Neuron (in vitro differentiated cells): ENCODE results near the gene BLVRA.

ENCODE experiments used
- H2AFZ ChIP-seq: one replicate; pipeline ENCODE4 v1.6.1; 2013; ENCODE audit warnings: low read depth, mild to moderate bottlenecking, inconsistent platforms, low read length, moderate library complexity
- H3K27me3 ChIP-seq: one replicate; pipeline ENCODE4 v1.6.1; 2013; ENCODE audit warnings: low read length; ENCODE audit not compliant: insufficient read depth
- H3K36me3 ChIP-seq: one replicate; pipeline ENCODE4 v1.6.1; 2013; ENCODE audit warnings: low read length; ENCODE audit not compliant: insufficient read depth
- H3K4me1 ChIP-seq: one replicate; pipeline ENCODE4 v1.6.1; 2013; ENCODE audit warnings: low read length; ENCODE audit not compliant: insufficient read depth
- H3K4me3 ChIP-seq: 2 replicates; pipeline ENCODE4 v1.5.1; 2013; ENCODE audit warnings: mild to moderate bottlenecking, low read length, moderate library complexity
- H3K9me3 ChIP-seq: one replicate; pipeline ENCODE4 v1.6.1; 2013; ENCODE audit warnings: low read length

BLVRA gene

DNA sequence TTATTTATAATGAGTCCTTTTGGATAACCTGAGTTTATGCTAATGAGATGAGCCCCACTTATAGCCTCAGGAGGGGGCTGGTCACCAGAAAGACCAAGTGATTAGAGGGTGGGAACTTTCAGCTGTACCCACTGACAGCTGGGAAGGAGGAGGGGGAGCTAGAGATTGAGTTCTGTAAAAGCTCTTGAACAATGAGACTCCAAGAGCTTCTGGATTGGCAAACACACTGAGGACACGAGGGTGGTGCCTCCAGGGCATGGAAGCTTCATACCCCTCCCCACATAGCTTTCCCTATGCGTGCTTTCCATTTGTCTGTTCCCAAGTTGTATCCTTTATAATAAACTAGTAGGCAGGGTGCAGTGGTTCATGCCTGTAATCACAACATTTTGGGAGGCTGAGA is 90.6 kb downstream of the BLVRA start:
- Histone ChIP-seq H2AFZ (no peak overlapping the region), H3K36me3 (no peaks in the 10 kb centered on the region), H3K4me1 (no peaks in the 10 kb centered on the region), H3K27me3 (no peaks in the 10 kb centered on the region), H3K9me3 (no peaks in the 10 kb centered on the region), H3K4me3 (no peak overlapping the region)

DNA sequence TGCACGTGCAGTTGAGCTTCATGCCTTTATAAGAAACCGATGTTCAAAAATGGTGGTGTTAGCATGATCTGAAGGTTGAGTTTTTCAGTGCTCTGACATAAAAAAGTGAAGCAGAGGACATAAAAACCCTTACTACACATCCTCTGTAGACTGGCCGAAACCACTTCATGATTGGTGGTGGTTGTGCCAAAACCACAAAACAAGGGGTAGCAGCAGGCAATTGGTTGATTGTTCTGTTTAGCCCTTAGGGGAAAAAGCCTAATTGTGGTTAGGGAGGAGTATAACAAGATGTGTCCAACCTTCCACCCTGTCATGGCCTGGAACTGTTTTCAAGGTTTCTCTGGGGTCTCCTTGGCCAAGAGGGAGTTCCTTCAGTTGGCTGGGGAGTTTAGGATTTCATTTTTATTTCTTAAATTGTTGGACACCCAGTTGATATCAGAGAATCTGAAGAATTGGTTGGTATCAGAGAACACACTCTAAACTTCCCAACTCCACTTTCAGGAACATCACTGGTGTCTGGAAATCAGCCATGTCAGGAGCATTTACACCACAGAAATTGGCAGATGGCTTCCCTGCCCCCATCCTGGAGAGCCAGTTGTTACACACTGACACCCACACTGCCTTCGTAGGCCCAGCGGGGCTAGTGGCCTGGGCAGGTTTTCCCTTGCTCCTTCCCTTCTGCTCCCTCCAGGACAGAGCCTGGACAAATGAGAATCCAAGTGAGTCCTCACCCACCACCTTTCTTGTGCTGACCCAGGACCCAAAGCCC is 92.1 kb downstream of the BLVRA start:
- no peaks in the 10 kb centered on the region for H3K9me3 ChIP-seq
- no peaks in the 10 kb centered on the region for H3K27me3 ChIP-seq
- H3K36me3 ChIP-seq = no peaks in the 10 kb centered on the region
- no peak overlapping the region for H2AFZ ChIP-seq
- no peaks in the 10 kb centered on the region for H3K4me1 ChIP-seq
- H3K4me3 ChIP-seq = no peak overlapping the region

DNA sequence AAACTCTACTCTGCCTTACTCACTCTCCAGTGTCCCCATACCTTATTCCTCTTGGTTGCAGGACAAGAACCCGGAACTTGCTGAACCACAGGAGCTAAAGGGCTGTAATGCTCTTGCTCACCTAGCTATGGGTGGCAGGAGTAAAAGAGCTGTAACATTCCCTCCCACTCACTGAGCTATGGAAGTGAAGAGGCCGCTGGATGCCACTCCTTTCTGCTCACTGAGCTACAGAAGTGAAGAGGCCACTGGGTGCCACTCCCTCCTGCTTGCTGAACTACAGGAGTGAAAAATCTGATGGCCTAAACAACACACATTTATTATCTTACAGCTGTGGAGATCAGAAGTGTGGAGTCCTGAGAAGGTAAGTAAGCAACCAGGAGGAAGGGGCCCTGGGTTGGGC is 93.3 kb downstream of the BLVRA start:
- no peaks in the 10 kb centered on the region for H3K4me1 ChIP-seq
- no peak overlapping the region for H2AFZ ChIP-seq
- no peaks in the 10 kb centered on the region for H3K9me3 ChIP-seq
- H3K27me3 ChIP-seq = no peaks in the 10 kb centered on the region
- no peaks in the 10 kb centered on the region for H3K36me3 ChIP-seq
- H3K4me3 ChIP-seq = no peak overlapping the region

DNA sequence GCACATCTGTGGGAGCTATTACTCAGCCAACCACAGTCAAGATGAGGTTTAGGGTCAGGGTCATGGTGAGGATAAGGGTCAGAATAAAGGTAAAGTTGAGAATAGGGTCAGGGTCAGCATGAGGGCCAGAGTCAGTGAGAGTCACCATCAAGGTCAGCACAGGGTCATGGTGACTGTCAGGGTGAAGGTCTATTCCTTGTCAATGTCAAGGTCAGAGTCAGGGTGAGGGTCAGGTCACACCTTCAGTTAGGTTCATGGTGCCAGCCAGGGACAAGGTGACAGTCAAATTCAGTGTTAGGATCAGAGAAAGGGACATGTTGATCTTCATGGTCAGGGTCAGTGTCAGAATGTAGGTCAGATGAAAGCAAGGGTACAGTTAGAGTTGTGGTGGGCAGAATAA is 96.7 kb downstream of the BLVRA start:
- no peaks in the 10 kb centered on the region for H3K4me1 ChIP-seq
- H3K9me3 ChIP-seq = peaks cover 2% of the 10 kb centered on the region
- H3K36me3 ChIP-seq = no peaks in the 10 kb centered on the region
- H3K27me3 ChIP-seq = no peaks in the 10 kb centered on the region
- no peak overlapping the region for H3K4me3 ChIP-seq
- no peak overlapping the region for H2AFZ ChIP-seq

DNA sequence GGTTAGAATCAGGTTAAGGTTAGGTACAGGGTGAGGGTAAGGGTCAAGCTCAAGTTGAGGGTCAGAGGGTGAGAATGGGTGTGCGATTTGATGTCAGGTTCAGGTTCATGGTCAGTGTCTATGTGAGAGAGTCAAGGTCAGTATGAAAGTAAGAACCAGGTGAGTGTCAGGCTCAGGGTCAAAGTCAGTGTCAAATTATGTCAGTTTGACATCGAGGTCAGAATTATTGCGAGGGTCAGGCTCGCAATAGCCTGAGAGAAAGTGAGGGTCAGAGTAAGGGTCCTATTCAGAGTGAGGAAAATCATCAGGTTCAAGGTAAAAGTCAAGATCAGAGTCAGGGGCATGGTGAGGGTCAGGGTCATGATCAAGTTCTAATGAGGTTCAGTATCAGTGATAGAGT is 97.8 kb downstream of the BLVRA start:
- no peak overlapping the region for H2AFZ ChIP-seq
- H3K27me3 ChIP-seq = no peaks in the 10 kb centered on the region
- no peaks in the 10 kb centered on the region for H3K36me3 ChIP-seq
- no peak overlapping the region for H3K4me3 ChIP-seq
- peaks cover 2% of the 10 kb centered on the region for H3K9me3 ChIP-seq
- no peaks in the 10 kb centered on the region for H3K4me1 ChIP-seq
